CD4-positive, alpha-beta memory T cell (primary cell): ENCODE results near the gene PTX4. TPM values are rescaled to one million over a fixed set of nuclear protein-coding genes. Genes with fewer than 3 reads are reported as not detected.
"Not testable (repeated sequence)": the region's sequence is repeated elsewhere in the genome, so short reads cannot be mapped to it uniquely, and the experiment has no call there.

ENCODE experiments used
- CTCF ChIA-PET: fragments of 350-600 bp; sonication (Branson Sonifier 250); formaldehyde crosslinking; loops from one replicate; lab custom pipeline; 2021; ENCODE audit warnings: inconsistent platforms; ENCODE audit not compliant: partially characterized antibody; lab: Charles Lee
- POLR2A ChIA-PET: fragments of 350-600 bp; sonication (Branson Sonifier 250); formaldehyde crosslinking; loops from one replicate; lab custom pipeline; 2021; ENCODE audit not compliant: partially characterized antibody; lab: Charles Lee
- DNase-seq, 5 donors: peaks; one replicate each; pipeline versions ENCODE4 v3.0.0 to v3.0.0-alpha.2; 2020 to 2022; ENCODE audit warnings: mixed read lengths in 1 of 5
- H3K27ac ChIP-seq: one replicate; pipeline ENCODE4 v1.7.0; 2013; ENCODE audit warnings: low read depth, low read length
- H3K27me3 ChIP-seq: 2 replicates; pipeline ENCODE4 v1.7.0; 2013; ENCODE audit warnings: mild to moderate bottlenecking, low read length, moderate library complexity; ENCODE audit not compliant: insufficient read depth
- H3K36me3 ChIP-seq: 2 replicates; pipeline ENCODE4 v1.7.0; 2013; ENCODE audit warnings: mild to moderate bottlenecking, low read length, moderate library complexity; ENCODE audit not compliant: insufficient read depth
- H3K4me1 ChIP-seq: 2 replicates; pipeline ENCODE4 v1.7.0; 2013; ENCODE audit warnings: mild to moderate bottlenecking, low read length, moderate library complexity; ENCODE audit not compliant: insufficient read depth
- H3K4me3 ChIP-seq, 2 donors: one replicate each; pipeline ENCODE4 v1.7.0; 2013; ENCODE audit warnings: low read length in 2 of 2, mild to moderate bottlenecking in 1 of 2
- H3K9me3 ChIP-seq, 2 donors: one replicate each; pipeline ENCODE4 v1.7.0; 2013; ENCODE audit warnings: low read length in 2 of 2, control low read depth in 1 of 2; ENCODE audit not compliant: control insufficient read depth in 1 of 2
- H3K27ac Mint-ChIP-seq, 7 donors: one replicate each; pipeline ENCODE4 v1.8.0; 2020 to 2021; ENCODE audit warnings: mixed read lengths in 7 of 7, mild to moderate bottlenecking in 6 of 7, inconsistent platforms in 3 of 7, moderate library complexity in 3 of 7
- H3K27me3 Mint-ChIP-seq, 2 donors: one replicate each; pipeline ENCODE4 v1.8.0; 2020 to 2021; ENCODE audit warnings: mixed read lengths in 2 of 2
- H3K36me3 Mint-ChIP-seq, 2 donors: one replicate each; pipeline ENCODE4 v1.8.0; 2020 to 2021; ENCODE audit warnings: mixed read lengths in 2 of 2, inconsistent platforms in 1 of 2, mild to moderate bottlenecking in 1 of 2
- H3K4me1 Mint-ChIP-seq, 4 donors: one replicate each; pipeline ENCODE4 v1.8.0; 2020 to 2021; ENCODE audit warnings: mixed read lengths in 4 of 4, mild to moderate bottlenecking in 1 of 4
- H3K4me3 Mint-ChIP-seq, 8 donors: one replicate each; pipeline ENCODE4 v1.8.0; 2020 to 2021; ENCODE audit warnings: mixed read lengths in 8 of 8, mild to moderate bottlenecking in 7 of 8, moderate library complexity in 6 of 8, inconsistent platforms in 3 of 8
- H3K9me3 Mint-ChIP-seq, 8 donors: one replicate each; pipeline ENCODE4 v1.8.0; 2020 to 2021; ENCODE audit warnings: mixed read lengths in 8 of 8, mild to moderate bottlenecking in 5 of 8, inconsistent platforms in 3 of 8, moderate library complexity in 1 of 8
- intact Hi-C: fragments of 100-400 bp; cut with micrococcal nuclease; formaldehyde crosslinking; loops from one replicate; pipeline ENCODE4 v1.15.1; 2023
- polyA plus RNA-seq, 2 donors: library from polyadenylated mRNA; unstranded; fragments of 300-500 nt; fragmentation: Illumina TruSeq; gene quantifications; one replicate each; pipeline ENCODE4 v1.2.3, GENCODE V29; 2021
- total RNA-seq, 2 experiments: library from RNA; stranded (reverse); gene quantifications; one replicate each; pipeline ENCODE4 v1.2.3, GENCODE V29; 2021

Gene PTX4
- total and polyA plus RNA-seq, 4 experiments from 2014 or later = not detected

- POLR2A ChIA-PET = interaction anchor here (0.6 to 1.6 kb wide), 4 partner anchors 61 to 206 kb away, joined by 3 to 4 read pairs (median 3); partner anchors contain the start of gene TMEM204
- peaks cover 0 to 3% of the 10 kb centered on the region in 2 donors for H3K36me3 Mint-ChIP-seq
- no peaks in the 10 kb centered on the region for H3K27me3 ChIP-seq
- H3K4me1 ChIP-seq = peaks cover 25% of the 10 kb centered on the region
- intact Hi-C loops = no loop called here
- H3K4me1 Mint-ChIP-seq = peaks cover 9 to 56% (median 33%) of the 10 kb centered on the region in 4 donors
- H3K36me3 ChIP-seq = no peaks in the 10 kb centered on the region
- peak overlapping the region; percentile 65 to 83 (median 79) for H3K4me3 Mint-ChIP-seq
- no peak overlapping the region for H3K4me3 ChIP-seq
- CTCF ChIA-PET = no interaction called here
- no peaks in the 10 kb centered on the region for H3K9me3 Mint-ChIP-seq
- H3K27ac Mint-ChIP-seq = peak overlapping the region in 6 of 7 donors; percentile 43 to 92 (median 82)
- H3K27ac ChIP-seq = no peak overlapping the region
- H3K27me3 Mint-ChIP-seq = no peaks in the 10 kb centered on the region
- H3K9me3 ChIP-seq = no peaks in the 10 kb centered on the region
- no peak for DNase-seq
These were observed 15.8 kb downstream of the PTX4 start for GRCh38 chr16:1472974-1473373.

- DNase-seq = no peak
- intact Hi-C loops = no loop called here
- Histone ChIP-seq H3K4me3 (no peak overlapping the region), H3K27ac (no peak overlapping the region), H3K27me3 (no peaks in the 10 kb centered on the region), H3K9me3 (no peaks in the 10 kb centered on the region), H3K4me1 (peaks cover 25% of the 10 kb centered on the region), H3K36me3 (no peaks in the 10 kb centered on the region)
- ChIA-PET POLR2A (interaction anchor here (1.6 kb wide), 1 partner anchor 62 kb away, joined by 4 read pairs; the partner anchor contains the start of gene TMEM204), CTCF (no interaction called here)
- Mint-ChIP-seq H3K27me3 (no peaks in the 10 kb centered on the region), H3K4me3 (peak overlapping the region in 2 of 8 donors; percentile 52 to 54), H3K4me1 (peaks cover 9 to 62% (median 33%) of the 10 kb centered on the region in 4 donors), H3K36me3 (peaks cover 0 to 5% of the 10 kb centered on the region in 2 donors), H3K27ac (peak overlapping the region in 1 of 7 donors; percentile 79), H3K9me3 (no peaks in the 10 kb centered on the region)
These were observed 17.1 kb downstream of the PTX4 start for GRCh38 chr16:1471569-1472194.

GRCh38 chr16:1470481-1471251 lies 18.1 kb downstream of the PTX4 start:
- H3K36me3 ChIP-seq = no peaks in the 10 kb centered on the region
- DNase-seq = no peak
- intact Hi-C loops = no loop called here
- Mint-ChIP-seq H3K27ac (peak overlapping the region in 2 of 7 donors; percentile 17 to 42), H3K4me1 (peaks cover 9 to 59% (median 30%) of the 10 kb centered on the region in 4 donors), H3K36me3 (peaks cover 0 to 5% of the 10 kb centered on the region in 2 donors), H3K27me3 (no peaks in the 10 kb centered on the region), H3K9me3 (peaks cover 0 to 1% (median 0%) of the 10 kb centered on the region in 8 donors), H3K4me3 (peak overlapping the region in 1 of 8 donors; percentile 30)
- no peaks in the 10 kb centered on the region for H3K9me3 ChIP-seq
- no peaks in the 10 kb centered on the region for H3K27me3 ChIP-seq
- H3K4me1 ChIP-seq = peaks cover 22% of the 10 kb centered on the region
- no peak overlapping the region for H3K27ac ChIP-seq
- ChIA-PET POLR2A (no interaction called here), CTCF (interaction anchor here (1.2 kb wide), 1 partner anchor 107 kb away, joined by 4 read pairs; no protein-coding TSS in a partner anchor)
- no peak overlapping the region for H3K4me3 ChIP-seq

DNA sequence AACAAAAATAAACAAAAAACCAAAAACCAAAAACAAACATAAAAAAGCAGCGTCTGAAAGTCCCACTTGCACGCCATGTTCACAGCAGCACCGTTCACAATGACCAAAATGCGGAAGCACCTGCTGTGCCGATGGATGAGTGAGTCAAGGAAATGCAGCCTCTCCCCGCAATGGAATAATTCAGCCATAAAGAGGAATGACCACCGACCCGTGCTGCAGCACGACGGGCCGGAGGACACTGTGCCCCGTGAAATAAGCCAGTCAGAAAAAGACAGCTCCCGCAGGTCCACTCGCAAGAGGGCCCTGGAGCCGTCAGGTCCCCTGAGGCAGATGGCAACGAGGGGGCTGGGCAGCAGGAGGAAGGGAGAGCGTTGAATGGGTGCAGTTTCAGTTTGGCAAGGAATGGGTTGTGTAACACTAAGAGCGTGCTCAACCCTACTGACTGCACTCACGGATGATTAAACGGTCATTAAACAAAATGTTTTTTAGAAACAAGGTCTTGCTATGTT lies 19.0 kb downstream of the PTX4 start:
- Mint-ChIP-seq H3K4me1 (peaks cover 8 to 54% (median 27%) of the 10 kb centered on the region in 4 donors), H3K27ac (peak overlapping the region in 1 of 7 donors; percentile 83), H3K9me3 (peaks cover 0 to 1% (median 0%) of the 10 kb centered on the region in 8 donors), H3K36me3 (peaks cover 0 to 6% of the 10 kb centered on the region in 2 donors), H3K27me3 (no peaks in the 10 kb centered on the region), H3K4me3 (peak overlapping the region in 3 of 8 donors; percentile 6 to 57 (median 11))
- Histone ChIP-seq H3K27me3 (no peaks in the 10 kb centered on the region), H3K36me3 (no peaks in the 10 kb centered on the region), H3K9me3 (no peaks in the 10 kb centered on the region), H3K4me3 (no peak overlapping the region), H3K27ac (no peak overlapping the region), H3K4me1 (peaks cover 17% of the 10 kb centered on the region)
- DNase-seq = no peak
- intact Hi-C loops = no loop called here
- CTCF ChIA-PET = interaction anchor here (1.2 kb wide), 1 partner anchor 106 kb away, joined by 4 read pairs; no protein-coding TSS in a partner anchor
- POLR2A ChIA-PET = no interaction called here

- H3K27me3 ChIP-seq, H3K9me3 ChIP-seq, H3K4me3 ChIP-seq, H3K4me3 Mint-ChIP-seq, intact Hi-C loops, H3K27ac ChIP-seq, POLR2A ChIA-PET, H3K9me3 Mint-ChIP-seq, H3K27ac Mint-ChIP-seq, H3K36me3 Mint-ChIP-seq, CTCF ChIA-PET, H3K36me3 ChIP-seq, H3K27me3 Mint-ChIP-seq, DNase-seq: not testable (repeated sequence)
- peaks cover 14% of the 10 kb centered on the region for H3K4me1 ChIP-seq
- H3K4me1 Mint-ChIP-seq = peaks cover 7 to 53% (median 25%) of the 10 kb centered on the region in 4 donors
These were observed 19.6 kb downstream of the PTX4 start for GRCh38 chr16:1469141-1469540.

DNA sequence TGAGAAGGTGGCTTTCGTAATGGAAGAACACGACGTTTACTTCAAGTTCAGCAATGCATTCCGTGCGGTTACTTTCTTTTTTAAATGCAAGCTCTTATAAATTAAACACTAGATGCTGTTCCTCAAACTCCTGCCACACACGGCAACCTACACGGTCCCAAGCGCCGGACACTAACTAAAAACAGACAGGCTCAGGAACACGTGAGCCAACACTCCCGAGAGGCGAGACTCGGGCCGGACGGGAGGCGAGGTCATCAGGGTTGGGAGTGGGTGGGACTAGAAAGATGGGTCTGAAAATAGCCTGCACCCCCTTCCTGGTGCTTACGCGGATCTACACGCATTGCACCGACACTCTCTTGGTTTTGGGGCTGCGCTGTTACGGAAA lies 20.3 kb downstream of the PTX4 start:
- no peaks in the 10 kb centered on the region for H3K27me3 Mint-ChIP-seq
- Histone ChIP-seq H3K27me3 (no peaks in the 10 kb centered on the region), H3K4me1 (peaks cover 8% of the 10 kb centered on the region), H3K9me3 (no peaks in the 10 kb centered on the region), H3K27ac (no peak overlapping the region), H3K36me3 (no peaks in the 10 kb centered on the region), H3K4me3 (no peak overlapping the region)
- ChIA-PET POLR2A (interaction anchor here (1.0 kb wide), 1 partner anchor 65 kb away, joined by 3 read pairs; the partner anchor contains the start of gene TMEM204), CTCF (no interaction called here)
- no peak for DNase-seq
- H3K4me1 Mint-ChIP-seq = peaks cover 5 to 45% (median 22%) of the 10 kb centered on the region in 4 donors
- intact Hi-C loops = no loop called here
- peak overlapping the region in 1 of 7 donors; percentile 42 for H3K27ac Mint-ChIP-seq
- H3K9me3 Mint-ChIP-seq = peaks cover 0 to 1% (median 0%) of the 10 kb centered on the region in 8 donors
- H3K4me3 Mint-ChIP-seq = no peak overlapping the region
- peaks cover 3 to 6% of the 10 kb centered on the region in 2 donors for H3K36me3 Mint-ChIP-seq
